Karpas-422 (cell line): ENCODE data around the gene SLC24A3. TPM values are rescaled to one million over a fixed set of nuclear protein-coding genes. Genes with fewer than 3 reads are reported as not detected.

Source experiments
- DNase-seq: peaks from one replicate; pipeline ENCODE4 v3.0.0-alpha.2; 2015
- H2AFZ ChIP-seq: fragments of 200-600 bp; sonication (generic); 2 replicates; pipeline ENCODE4 v1.6.1; 2014; ENCODE audit warnings: antibody characterized with exemption, low read length, mixed read lengths
- H3K27ac ChIP-seq: fragments of 200-600 bp; sonication (generic); 2 replicates; pipeline ENCODE4 v1.5.1; 2014; ENCODE audit warnings: mild to moderate bottlenecking, low read length, moderate library complexity
- H3K27me3 ChIP-seq: fragments of 200-600 bp; sonication (generic); 2 replicates; pipeline ENCODE4 v1.6.1; 2014; ENCODE audit warnings: low read length, mixed read lengths
- H3K36me3 ChIP-seq: fragments of 200-600 bp; sonication (generic); 2 replicates; pipeline ENCODE4 v1.6.1; 2014; ENCODE audit warnings: low read length, mixed read lengths; ENCODE audit not compliant: insufficient read depth
- H3K4me1 ChIP-seq: fragments of 200-600 bp; sonication (generic); 2 replicates; pipeline ENCODE4 v1.6.1; 2014; ENCODE audit warnings: mild to moderate bottlenecking, low read length, mixed read lengths
- H3K4me2 ChIP-seq: fragments of 200-600 bp; sonication (generic); 2 replicates; pipeline ENCODE4 v1.6.1; 2014; ENCODE audit warnings: low read length, low read depth, mild to moderate bottlenecking; ENCODE audit not compliant: poor library complexity, severe bottlenecking
- H3K4me3 ChIP-seq: fragments of 200-600 bp; sonication (generic); 2 replicates; pipeline ENCODE4 v1.5.1; 2014; ENCODE audit warnings: mild to moderate bottlenecking, antibody characterized with exemption, low read length, mixed read lengths
- H3K79me2 ChIP-seq: fragments of 200-600 bp; sonication (generic); 2 replicates; pipeline ENCODE4 v1.6.1; 2014; ENCODE audit warnings: mild to moderate bottlenecking, low read length, mixed read lengths
- H3K9ac ChIP-seq: fragments of 200-600 bp; sonication (generic); 2 replicates; pipeline ENCODE4 v1.6.0; 2014; ENCODE audit warnings: low read length
- H3K9me2 ChIP-seq: fragments of 200-600 bp; sonication (generic), shearing (Covaris generic); replicated peaks from 2 replicates; pipeline ENCODE4 v1.6.0; 2014; ENCODE audit warnings: mild to moderate bottlenecking, low read length, moderate library complexity; ENCODE audit not compliant: insufficient read depth
- H3K9me3 ChIP-seq: fragments of 300-700, 200-600 bp; sonication (generic); 2 replicates; pipeline ENCODE4 v1.6.1; 2014; ENCODE audit warnings: low read length, mixed read lengths
- H4K20me1 ChIP-seq: fragments of 200-600 bp; sonication (generic); 2 replicates; pipeline ENCODE4 v1.6.1; 2014; ENCODE audit warnings: mild to moderate bottlenecking, antibody characterized with exemption, low read length, low read depth; ENCODE audit not compliant: insufficient read depth
- total RNA-seq: library from RNA; depleted of rRNA; stranded (reverse); fragments of >200 nt; shearing (Covaris generic); gene quantifications from 2 replicates; pipeline ENCODE4 v1.2.3, GENCODE V29; 2014; ENCODE audit warnings: low replicate concordance

Gene SLC24A3
- total RNA-seq, 1 experiment from 2014 or later = not detected

GRCh38 chr20:19538556-19538955 is 326.1 kb downstream of the SLC24A3 start:
- Histone ChIP-seq H2AFZ (no peak overlapping the region), H3K4me2 (no peak overlapping the region), H3K36me3 (no peaks in the 10 kb centered on the region), H3K9me3 (no peaks in the 10 kb centered on the region; the same call in 1 of the 2 replicates), H3K27me3 (no peaks in the 10 kb centered on the region), H3K4me3 (no peak overlapping the region), H3K9ac (no peak overlapping the region), H3K79me2 (no peaks in the 10 kb centered on the region), H3K27ac (no peak overlapping the region), H3K9me2 (no peaks in the 10 kb centered on the region), H3K4me1 (no peaks in the 10 kb centered on the region), H4K20me1 (no peaks in the 10 kb centered on the region)
- no peak for DNase-seq

- Histone ChIP-seq H3K79me2 (no peaks in the 10 kb centered on the region), H3K27me3 (no peaks in the 10 kb centered on the region), H3K27ac (no peak overlapping the region), H3K9ac (no peak overlapping the region), H2AFZ (no peak overlapping the region), H3K9me3 (no peaks in the 10 kb centered on the region; the same call in 1 of the 2 replicates), H3K4me2 (no peak overlapping the region), H3K9me2 (no peaks in the 10 kb centered on the region), H3K4me3 (no peak overlapping the region), H3K4me1 (no peaks in the 10 kb centered on the region), H4K20me1 (no peaks in the 10 kb centered on the region), H3K36me3 (no peaks in the 10 kb centered on the region)
- DNase-seq = no peak
Observed at GRCh38 chr20:19539191-19539590, 326.7 kb downstream of the SLC24A3 start.

GRCh38 chr20:19540392-19540791 is 327.9 kb downstream of the SLC24A3 start:
- H3K4me2 ChIP-seq = no peak overlapping the region
- no peaks in the 10 kb centered on the region for H3K79me2 ChIP-seq
- no peaks in the 10 kb centered on the region for H3K36me3 ChIP-seq
- no peaks in the 10 kb centered on the region for H3K27me3 ChIP-seq
- H3K27ac ChIP-seq = no peak overlapping the region
- H3K4me1 ChIP-seq = no peaks in the 10 kb centered on the region
- H4K20me1 ChIP-seq = no peaks in the 10 kb centered on the region
- H3K4me3 ChIP-seq = no peak overlapping the region
- no peaks in the 10 kb centered on the region for H3K9me3 ChIP-seq
- DNase-seq = no peak
- H3K9me2 ChIP-seq = no peaks in the 10 kb centered on the region
- no peak overlapping the region for H2AFZ ChIP-seq
- H3K9ac ChIP-seq = no peak overlapping the region

GRCh38 chr20:19543101-19543500 is 330.7 kb downstream of the SLC24A3 start:
- no peaks in the 10 kb centered on the region for H3K4me1 ChIP-seq
- H3K79me2 ChIP-seq = no peaks in the 10 kb centered on the region
- H3K9me2 ChIP-seq = no peaks in the 10 kb centered on the region
- no peaks in the 10 kb centered on the region for H4K20me1 ChIP-seq
- H3K9me3 ChIP-seq = no peaks in the 10 kb centered on the region
- H3K36me3 ChIP-seq = no peaks in the 10 kb centered on the region
- no peak overlapping the region for H3K4me2 ChIP-seq
- no peak for DNase-seq
- H3K27ac ChIP-seq = no peak overlapping the region
- no peak overlapping the region for H3K4me3 ChIP-seq
- H3K27me3 ChIP-seq = no peaks in the 10 kb centered on the region
- H2AFZ ChIP-seq = no peak overlapping the region
- H3K9ac ChIP-seq = no peak overlapping the region

- Histone ChIP-seq H3K9me3 (no peaks in the 10 kb centered on the region), H3K27me3 (no peaks in the 10 kb centered on the region), H3K4me3 (no peak overlapping the region), H3K4me1 (no peaks in the 10 kb centered on the region), H3K9me2 (no peaks in the 10 kb centered on the region), H2AFZ (no peak overlapping the region), H3K36me3 (no peaks in the 10 kb centered on the region), H3K9ac (no peak overlapping the region), H3K27ac (no peak overlapping the region), H4K20me1 (no peaks in the 10 kb centered on the region), H3K4me2 (no peak overlapping the region), H3K79me2 (no peaks in the 10 kb centered on the region)
- no peak for DNase-seq
Observed at GRCh38 chr20:19544684-19545083, 332.2 kb downstream of the SLC24A3 start.

- no peak overlapping the region for H3K9ac ChIP-seq
- no peaks in the 10 kb centered on the region for H3K9me2 ChIP-seq
- no peak overlapping the region for H2AFZ ChIP-seq
- no peak overlapping the region for H3K4me3 ChIP-seq
- no peak overlapping the region for H3K4me2 ChIP-seq
- DNase-seq = no peak
- no peaks in the 10 kb centered on the region for H3K4me1 ChIP-seq
- H3K9me3 ChIP-seq = no peaks in the 10 kb centered on the region
- H4K20me1 ChIP-seq = no peaks in the 10 kb centered on the region
- no peak overlapping the region for H3K27ac ChIP-seq
- H3K27me3 ChIP-seq = no peaks in the 10 kb centered on the region; the same call in 1 of the 2 replicates
- H3K36me3 ChIP-seq = no peaks in the 10 kb centered on the region
- H3K79me2 ChIP-seq = no peaks in the 10 kb centered on the region
Observed at GRCh38 chr20:19546648-19547047, 334.2 kb downstream of the SLC24A3 start.

- H3K4me2 ChIP-seq = no peak overlapping the region
- no peak overlapping the region for H3K27ac ChIP-seq
- H3K9ac ChIP-seq = no peak overlapping the region
- H3K79me2 ChIP-seq = no peaks in the 10 kb centered on the region
- H3K4me1 ChIP-seq = no peaks in the 10 kb centered on the region
- no peak for DNase-seq
- no peaks in the 10 kb centered on the region for H3K36me3 ChIP-seq
- no peaks in the 10 kb centered on the region for H3K9me3 ChIP-seq
- H3K27me3 ChIP-seq = no peaks in the 10 kb centered on the region; the same call in 1 of the 2 replicates
- H3K4me3 ChIP-seq = no peak overlapping the region
- H2AFZ ChIP-seq = no peak overlapping the region
- H4K20me1 ChIP-seq = no peaks in the 10 kb centered on the region
- no peaks in the 10 kb centered on the region for H3K9me2 ChIP-seq
Observed at GRCh38 chr20:19547547-19547946, 335.1 kb downstream of the SLC24A3 start.

- Histone ChIP-seq H3K9ac (no peak overlapping the region), H3K9me3 (no peaks in the 10 kb centered on the region), H3K4me1 (no peaks in the 10 kb centered on the region), H3K27ac (no peak overlapping the region), H3K79me2 (no peaks in the 10 kb centered on the region), H3K27me3 (no peaks in the 10 kb centered on the region; the same call in 1 of the 2 replicates), H4K20me1 (no peaks in the 10 kb centered on the region), H3K36me3 (no peaks in the 10 kb centered on the region), H3K4me2 (no peak overlapping the region), H3K4me3 (no peak overlapping the region), H3K9me2 (no peaks in the 10 kb centered on the region), H2AFZ (no peak overlapping the region)
- DNase-seq = no peak
Observed at GRCh38 chr20:19549896-19550295, 337.5 kb downstream of the SLC24A3 start.
